GM18508 (cell line): ENCODE measurements around the gene MALL.
"Not testable (repeated sequence)": the region's sequence is repeated elsewhere in the genome, so short reads cannot be mapped to it uniquely, and the experiment has no call there.

Source experiments
- ATAC-seq: cut with Tn5 transposase; IDR thresholded peaks from one replicate; pipeline ENCODE4 v1.9.1; 2021; ENCODE audit warnings: moderate number of reproducible peaks; ENCODE audit not compliant: insufficient read depth, unreplicated experiment

Gene MALL

DNA sequence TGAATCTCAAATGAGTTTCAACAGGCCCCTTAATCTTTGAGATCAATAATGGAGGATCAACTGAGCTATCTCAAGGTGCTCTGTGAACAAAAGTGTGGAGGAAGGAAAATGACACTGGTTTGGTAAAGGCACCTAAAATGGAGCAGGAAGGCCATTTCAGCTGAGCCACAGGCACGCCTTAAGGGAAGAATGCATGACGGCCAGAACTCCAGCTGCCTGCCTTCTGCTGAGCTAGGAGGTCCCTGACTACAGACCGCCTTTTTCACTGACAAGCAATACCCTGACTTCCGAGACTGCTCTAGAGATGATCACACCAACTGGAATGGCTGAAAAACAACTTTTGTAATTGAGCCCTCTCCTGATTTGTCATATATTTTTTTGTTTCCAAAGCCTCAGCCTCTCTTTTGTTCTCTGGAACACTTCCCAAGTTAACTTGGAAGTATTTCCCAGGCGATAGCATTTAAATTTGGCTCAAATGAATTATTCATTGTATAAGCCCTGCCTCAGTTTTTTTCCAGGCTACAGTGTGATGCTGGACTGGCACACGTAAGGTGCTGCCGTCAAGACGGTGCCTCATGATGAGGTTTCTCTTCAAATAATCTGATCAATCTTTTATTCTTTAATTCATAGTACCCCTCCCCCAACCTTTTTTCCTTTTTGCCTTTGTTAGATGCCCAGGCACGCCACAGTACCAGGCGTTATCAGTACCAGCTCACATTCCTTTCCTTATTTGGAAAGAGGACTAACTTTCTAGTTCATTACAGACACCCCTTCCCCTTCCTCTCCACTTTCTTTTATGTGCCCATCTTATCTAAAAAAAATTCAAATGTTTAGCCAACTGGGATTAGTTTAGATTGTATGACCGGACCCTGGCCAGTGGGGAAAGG lies 60.9 kb downstream of the MALL start:
- not testable (repeated sequence) for ATAC-seq

DNA sequence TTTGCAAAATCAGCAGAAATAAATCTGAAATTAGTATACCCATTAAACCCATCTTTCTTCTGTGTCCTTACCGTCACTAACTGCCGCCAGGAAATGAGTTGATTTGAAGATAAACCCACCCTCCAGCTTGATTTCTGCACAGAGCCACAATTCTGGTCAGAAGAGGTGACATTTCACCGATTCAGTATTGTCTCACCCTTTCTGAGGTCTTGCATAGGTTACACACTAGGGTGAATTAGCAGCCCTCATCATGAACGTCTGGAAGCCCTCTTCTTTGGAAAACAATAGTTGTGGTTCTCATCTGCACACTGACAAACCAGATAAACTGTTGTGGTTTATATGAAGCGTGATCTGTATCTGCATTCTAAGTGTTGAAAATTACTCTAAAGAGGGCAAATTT lies 61.9 kb downstream of the MALL start:
- not testable (repeated sequence) for ATAC-seq

DNA sequence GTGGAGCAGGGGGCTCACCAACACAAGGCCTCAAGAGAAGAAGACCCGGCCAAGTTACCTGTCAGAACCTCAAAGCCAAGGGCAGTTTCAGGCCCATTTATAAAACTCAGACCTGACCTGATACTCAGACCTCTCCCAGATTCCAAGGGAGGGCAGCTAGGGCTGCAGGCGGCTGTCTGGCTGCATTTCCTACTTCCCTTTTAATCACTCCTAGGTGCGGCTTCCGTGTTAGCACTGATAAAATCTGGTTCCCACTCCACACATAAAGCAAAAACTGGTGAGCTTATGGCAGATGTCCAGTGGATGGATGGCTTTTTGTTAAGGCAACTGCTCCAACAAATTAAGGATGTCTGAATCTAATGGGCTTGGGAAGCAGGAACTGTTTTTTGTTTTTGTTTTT lies 63.5 kb downstream of the MALL start:
- not testable (repeated sequence) for ATAC-seq

DNA sequence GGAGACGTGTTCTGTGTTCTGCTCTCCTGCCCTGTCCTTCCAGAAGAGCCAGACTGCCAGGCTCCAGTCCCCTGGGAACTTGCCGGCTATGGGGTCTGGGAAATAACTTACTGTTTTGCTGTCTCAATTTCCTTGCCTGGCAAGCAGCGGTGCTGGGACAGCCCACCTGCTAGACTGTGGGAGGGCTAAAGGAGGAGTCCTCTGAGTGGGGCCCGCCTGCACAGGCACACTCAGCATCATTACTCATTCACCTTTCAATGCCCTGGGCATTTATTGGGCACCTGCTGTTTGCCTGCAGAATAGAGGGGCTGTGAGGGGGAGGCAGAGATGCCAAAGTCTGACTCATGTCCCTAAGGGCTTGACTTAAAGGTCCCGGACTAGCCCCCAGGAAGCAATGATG lies 65.4 kb downstream of the MALL start:
- not testable (repeated sequence) for ATAC-seq

DNA sequence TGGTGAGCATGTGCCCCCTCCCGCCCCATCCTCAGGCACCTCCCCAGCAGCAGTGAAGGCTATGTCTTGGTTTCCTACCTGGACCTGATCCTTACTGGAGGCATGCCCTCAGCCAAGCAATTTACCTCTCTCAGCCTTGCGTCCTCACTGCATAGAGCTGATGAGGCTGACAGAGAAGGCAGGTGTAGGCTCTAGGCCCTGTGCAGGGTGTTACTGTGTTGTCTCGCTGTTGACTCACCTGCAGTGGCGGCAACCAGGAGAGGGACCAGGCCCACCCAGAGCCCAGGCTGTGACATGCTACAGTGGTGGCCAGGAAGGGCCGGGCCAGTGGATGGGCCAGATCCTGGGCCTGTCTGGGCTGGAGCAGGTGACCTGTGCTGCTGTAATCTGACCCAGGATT lies 65.9 kb downstream of the MALL start:
- ATAC-seq, result not testable (repeated sequence)

DNA sequence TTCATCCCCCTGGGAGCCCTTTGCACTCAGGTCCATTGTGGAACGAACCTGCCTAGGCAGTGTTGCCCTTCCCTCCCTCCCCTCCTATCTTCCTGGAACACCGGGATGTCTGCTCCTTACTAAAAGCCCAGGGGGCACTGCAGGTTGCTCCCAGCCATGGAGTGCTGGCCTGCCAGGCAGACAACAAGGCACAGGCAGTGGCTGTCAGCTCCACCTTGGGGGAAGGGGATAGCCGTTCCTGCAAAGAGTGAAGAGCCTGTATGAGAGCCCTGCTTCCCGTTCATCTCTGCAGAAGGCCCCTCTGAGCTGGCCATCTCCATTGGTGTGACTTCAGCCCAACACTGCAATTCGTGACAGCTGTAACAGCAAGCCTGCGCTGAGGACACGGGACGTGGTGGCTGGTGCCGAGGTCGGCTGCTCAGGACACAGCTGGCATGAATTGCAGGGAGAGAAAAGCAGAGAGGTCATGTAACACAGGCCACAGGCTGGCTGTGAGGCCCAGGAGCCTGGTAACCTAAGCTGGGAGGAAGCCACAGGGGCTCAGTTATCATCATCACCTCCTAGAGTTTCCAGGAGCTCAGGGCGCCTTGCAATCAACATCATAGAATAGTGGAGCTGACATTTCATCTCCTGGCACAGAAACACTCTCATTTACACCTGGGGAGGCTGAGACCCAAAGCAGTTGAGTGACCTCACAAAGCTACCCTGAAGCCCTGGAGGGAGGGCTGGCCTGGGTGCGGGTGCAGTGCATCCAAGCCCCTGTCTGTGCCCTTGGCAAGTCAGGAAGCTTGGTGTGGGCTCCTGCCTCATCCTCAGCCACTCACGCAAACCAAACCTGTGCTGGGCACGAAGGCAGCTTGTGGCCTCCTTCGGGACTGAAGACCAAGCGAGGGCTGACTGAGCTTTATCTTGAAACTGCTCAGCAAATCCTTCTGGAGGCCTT lies 67.1 kb downstream of the MALL start:
- ATAC-seq, result not testable (repeated sequence)

DNA sequence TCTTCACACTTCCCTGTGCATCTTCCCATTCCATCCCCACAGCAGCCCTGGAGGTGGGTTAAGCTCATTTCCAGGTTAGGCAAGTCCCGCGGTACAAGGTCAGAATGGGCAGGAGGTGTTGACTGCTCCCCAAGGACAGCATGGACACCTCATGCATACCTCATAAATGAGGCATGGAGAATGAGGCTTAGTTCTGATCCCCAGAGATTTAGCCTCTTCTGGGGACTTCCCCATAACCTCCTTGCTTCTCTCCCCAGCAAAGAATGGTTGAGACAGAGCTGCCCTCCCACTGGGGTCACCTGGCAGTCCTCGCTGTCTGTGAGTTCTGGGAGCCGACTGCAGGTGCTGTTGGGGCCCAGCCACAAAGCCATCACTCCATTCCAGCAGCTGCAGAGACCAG lies 68.4 kb downstream of the MALL start:
- ATAC-seq, result not testable (repeated sequence)

DNA sequence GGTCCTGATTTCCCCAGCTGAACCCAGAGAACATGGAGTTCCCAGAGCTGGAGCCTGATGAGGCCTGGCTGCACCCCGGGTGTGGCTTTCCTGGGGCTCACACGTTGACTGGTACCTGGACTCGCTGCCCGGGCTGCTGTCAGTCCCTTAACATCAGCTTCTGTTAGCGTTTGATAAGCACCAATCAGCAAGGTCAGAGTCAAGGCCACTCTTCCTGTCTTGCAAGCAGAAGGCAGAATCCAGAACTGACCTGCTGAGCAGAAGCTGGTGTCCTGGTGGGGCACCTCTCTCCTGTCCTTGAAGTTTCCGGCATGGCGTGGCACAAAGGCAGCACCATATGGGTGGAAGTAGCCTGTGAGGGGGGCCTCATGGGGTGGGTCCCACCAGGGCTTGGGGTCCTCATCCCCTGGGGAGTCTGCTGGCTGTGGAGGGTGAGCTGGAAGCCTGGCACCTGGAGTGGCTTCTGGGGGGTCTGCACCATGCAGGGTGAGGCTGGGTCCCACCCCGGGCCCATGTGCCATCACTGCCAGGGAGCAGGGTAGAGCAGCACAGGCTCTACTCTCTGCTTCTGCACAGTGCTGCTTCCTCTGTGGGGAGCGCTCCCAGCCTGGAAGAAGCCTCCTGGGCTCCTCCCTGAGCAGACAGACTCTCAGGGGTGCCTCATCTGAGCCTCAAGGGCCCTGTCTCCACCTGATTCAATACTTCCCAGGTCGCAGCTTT lies 73.5 kb downstream of the MALL start:
- not testable (repeated sequence) for ATAC-seq

DNA sequence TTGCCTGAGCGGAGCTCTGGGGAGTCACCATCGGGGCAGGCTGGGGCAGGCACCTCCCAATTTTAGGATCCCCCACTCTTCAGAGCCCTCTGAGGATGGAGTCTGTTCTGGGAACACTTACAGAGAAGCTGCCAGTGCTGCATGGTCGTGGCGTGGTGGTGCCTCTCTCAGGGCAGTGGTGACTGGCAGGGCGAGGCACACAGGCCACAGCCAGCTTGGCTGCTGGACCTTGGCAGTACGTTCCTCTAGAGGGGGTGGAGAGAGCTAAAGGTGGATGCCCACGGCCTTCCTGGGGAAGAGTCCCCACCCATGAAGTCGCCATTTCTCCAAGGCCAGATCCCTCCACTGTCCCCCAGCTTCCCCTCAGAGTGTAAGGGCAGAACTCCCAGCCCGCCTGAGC lies 78.3 kb downstream of the MALL start:
- not testable (repeated sequence) for ATAC-seq

DNA sequence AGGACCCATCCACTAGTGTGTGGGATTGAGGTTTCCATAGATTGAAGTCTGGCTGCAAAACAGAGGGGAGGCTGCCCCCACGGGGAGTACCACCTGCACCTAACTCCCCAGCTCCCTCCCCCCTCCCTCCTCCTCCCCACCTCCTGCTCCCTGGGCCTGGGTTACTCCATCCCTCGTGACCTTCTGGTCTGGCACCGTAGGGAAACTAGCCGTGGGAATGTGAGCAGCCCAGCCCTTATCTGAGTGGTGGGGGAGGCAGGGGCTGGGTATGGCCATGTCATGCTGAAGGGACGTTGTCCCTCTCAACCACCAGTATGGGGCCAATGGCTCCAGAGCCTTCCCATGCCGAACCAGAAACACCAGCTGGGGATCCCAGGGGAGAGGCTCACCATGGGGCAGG lies 80.2 kb downstream of the MALL start:
- not testable (repeated sequence) for ATAC-seq

DNA sequence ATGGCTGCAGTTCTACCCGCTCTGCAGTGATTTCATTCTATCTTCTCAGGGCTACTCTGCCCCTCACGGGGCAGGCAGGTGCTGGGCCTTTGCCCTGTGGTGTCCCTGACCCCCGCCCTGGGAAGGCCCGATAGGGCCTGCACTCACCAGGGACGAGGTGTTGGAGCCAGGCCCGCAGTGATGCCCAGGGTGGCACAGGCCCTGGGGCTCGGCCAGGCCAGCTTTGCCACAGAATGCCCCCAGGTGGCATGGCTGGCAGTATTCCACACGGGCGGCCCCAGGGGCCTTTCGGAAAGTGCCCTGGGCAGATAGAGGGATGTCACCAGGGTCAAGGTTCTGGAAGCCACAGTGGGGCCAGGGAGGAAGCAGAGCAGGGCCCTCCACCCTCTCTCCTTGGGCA lies 80.7 kb downstream of the MALL start:
- not testable (repeated sequence) for ATAC-seq
